ENCODE data around the gene PILRA.

DNA sequence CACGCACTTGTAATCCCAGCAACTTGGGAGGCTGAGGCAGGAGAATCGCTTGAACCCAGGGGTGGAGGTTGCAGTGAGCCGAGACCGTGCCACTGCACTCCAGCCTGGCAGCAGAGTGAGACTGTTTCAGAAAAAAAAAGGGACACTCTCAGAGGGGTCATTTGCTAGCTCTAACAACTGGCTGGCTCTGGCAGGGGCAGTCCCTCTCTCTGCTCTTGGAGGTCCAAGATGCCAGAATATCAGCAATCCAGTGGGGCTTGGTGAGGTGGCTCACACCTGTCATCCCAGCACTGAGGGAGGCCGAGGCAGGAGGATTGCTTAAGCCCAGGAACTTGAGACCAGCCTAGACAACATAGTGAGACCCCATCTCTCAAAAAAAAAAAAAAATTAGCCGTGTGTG, 2.5 kb upstream of the PILRA start:
- TF ChIP-seq, protein P1, sequence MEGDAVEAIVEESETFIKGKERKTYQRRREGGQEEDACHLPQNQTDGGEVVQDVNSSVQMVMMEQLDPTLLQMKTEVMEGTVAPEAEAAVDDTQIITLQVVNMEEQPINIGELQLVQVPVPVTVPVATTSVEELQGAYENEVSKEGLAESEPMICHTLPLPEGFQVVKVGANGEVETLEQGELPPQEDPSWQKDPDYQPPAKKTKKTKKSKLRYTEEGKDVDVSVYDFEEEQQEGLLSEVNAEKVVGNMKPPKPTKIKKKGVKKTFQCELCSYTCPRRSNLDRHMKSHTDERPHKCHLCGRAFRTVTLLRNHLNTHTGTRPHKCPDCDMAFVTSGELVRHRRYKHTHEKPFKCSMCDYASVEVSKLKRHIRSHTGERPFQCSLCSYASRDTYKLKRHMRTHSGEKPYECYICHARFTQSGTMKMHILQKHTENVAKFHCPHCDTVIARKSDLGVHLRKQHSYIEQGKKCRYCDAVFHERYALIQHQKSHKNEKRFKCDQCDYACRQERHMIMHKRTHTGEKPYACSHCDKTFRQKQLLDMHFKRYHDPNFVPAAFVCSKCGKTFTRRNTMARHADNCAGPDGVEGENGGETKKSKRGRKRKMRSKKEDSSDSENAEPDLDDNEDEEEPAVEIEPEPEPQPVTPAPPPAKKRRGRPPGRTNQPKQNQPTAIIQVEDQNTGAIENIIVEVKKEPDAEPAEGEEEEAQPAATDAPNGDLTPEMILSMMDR (IDR thresholded peaks at IDR 0.05): no peak
- no peak for TF ChIP-seq ZFX (IDR thresholded peaks at IDR 0.05; ENCODE audit: borderline replicate concordance)

Measured in 22Rv1 (cell line).